HG03460 (cell line): ENCODE measurements around the gene ACOT8.
"Not testable (repeated sequence)": the region's sequence is repeated elsewhere in the genome, so short reads cannot be mapped to it uniquely, and the experiment has no call there.

Experiments used
- ATAC-seq: cut with Tn5 transposase; IDR thresholded peaks from one replicate; pipeline ENCODE4 v1.9.1; 2021; ENCODE audit not compliant: unreplicated experiment

Gene ACOT8

GRCh38 chr20:45888681-45889080, 31.5 kb upstream of the ACOT8 start:
- no peak for ATAC-seq

- ATAC-seq: no peak
Observed at GRCh38 chr20:45887346-45887715, 30.1 kb upstream of the ACOT8 start, which contains the start of gene SPATA25. TSS of gene SPATA25 (minus strand) at chr20:45887622. CDS start at chr20:45887590, 32 bp downstream.

DNA sequence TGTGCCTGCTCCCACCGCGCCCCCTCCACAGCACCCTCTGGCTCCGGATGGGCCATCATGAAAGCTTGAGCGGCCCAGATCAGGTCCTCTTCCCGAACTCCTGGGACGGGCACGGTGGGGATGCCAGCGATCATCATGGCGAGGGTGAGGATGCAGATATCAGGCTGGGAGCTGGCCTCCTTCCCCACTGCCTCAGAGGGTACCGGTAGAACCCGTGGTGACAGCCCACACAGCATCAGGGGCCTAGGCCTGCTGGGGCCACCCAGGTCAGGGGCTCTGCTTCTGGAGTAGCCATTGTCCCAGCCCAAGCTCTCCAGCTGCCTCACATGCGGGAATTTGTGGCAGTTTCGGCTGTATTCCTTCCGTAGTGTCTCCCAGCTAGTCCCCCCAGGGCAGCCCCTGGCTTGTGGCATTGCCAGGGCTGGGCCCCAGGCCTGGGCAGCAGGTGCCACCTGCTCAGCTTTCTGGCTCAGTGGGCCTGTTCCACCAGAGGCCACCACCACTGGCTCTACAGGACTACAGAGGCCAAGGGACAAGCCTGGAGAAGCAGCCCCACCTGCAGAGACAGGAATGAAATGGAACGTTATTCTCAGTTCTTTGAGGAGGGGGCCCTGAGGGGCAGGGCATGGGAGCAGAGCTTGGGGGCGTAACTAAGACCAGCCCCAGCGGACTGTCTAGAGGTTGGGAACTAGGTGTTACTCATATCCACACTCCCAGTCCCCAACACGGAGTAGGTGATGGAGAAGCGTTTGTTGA, 29.6 kb upstream of the ACOT8 start:
- ATAC-seq: no peak

- ATAC-seq: no peak
Observed at GRCh38 chr20:45883100-45883469, 25.9 kb upstream of the ACOT8 start.

GRCh38 chr20:45882469-45883099, 25.4 kb upstream of the ACOT8 start:
- ATAC-seq: no peak

DNA sequence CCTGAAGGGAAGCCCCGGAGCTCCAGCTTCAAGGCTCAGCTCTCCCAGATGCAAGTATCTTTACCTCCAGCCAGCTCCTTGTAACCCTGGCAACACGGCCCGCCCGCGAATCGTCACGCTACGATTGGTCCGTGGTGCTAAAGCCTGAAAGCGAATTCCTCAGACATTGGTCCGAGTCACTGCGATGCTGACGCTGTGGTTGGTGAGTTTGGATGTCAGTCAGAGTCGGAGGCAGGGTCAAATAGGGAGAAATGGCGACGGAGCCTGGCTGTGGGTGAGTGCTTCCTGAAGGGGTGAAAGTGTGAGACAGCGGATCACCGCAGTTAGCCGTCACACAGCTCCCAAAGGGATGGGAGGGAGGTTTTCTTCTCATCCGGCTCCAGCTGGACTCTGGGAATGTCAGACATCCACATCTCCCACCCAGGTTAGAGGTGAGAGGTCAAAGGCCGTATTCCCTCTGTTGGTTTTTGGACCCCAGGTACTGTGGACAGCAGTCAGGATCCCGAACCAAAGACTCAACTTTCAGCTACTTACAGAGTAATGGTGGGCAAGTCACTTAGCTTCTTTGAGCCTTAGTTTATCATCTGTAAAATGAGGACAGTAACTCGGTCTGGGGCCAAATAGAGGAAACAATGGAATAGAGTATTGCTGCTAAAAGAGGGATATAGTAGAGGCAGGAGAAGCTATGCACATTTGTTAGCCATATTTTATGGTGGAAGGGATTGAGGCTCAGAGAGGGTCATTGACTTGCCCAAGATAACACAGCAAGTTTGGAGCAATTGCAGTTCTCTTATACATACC, 24.0 kb upstream of the ACOT8 start, which contains the start of gene ZSWIM1:
Gene ZSWIM1 (plus strand): TSS at position 240 of the 801 bp plus-strand sequence. CDS start 1,366 bp downstream, outside the sequence.
- ATAC-seq: peak; percentile 96

- no peak for ATAC-seq
Observed at GRCh38 chr20:45878076-45878761, 21.0 kb upstream of the ACOT8 start.

- ATAC-seq: no peak
Observed at GRCh38 chr20:45874576-45874975, 17.4 kb upstream of the ACOT8 start.

DNA sequence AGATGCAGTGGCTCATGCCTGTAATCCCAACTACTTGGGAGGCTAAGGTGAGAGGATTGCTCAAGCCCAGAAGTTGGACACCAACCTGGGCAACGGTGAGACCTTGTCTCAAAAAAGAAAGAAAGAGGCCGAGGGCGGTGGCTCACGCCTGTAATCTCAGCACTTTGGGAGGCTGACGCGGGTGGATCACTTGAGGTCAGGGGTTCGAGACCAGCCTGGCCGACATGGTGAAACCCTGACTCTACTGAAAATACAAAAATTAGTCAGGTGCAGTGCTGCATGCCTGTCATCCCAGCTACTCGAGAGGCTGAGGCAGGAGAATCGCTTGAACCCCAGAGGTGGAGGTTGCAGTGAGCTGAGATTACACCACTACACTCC, 16.9 kb upstream of the ACOT8 start:
- not testable (repeated sequence) for ATAC-seq

DNA sequence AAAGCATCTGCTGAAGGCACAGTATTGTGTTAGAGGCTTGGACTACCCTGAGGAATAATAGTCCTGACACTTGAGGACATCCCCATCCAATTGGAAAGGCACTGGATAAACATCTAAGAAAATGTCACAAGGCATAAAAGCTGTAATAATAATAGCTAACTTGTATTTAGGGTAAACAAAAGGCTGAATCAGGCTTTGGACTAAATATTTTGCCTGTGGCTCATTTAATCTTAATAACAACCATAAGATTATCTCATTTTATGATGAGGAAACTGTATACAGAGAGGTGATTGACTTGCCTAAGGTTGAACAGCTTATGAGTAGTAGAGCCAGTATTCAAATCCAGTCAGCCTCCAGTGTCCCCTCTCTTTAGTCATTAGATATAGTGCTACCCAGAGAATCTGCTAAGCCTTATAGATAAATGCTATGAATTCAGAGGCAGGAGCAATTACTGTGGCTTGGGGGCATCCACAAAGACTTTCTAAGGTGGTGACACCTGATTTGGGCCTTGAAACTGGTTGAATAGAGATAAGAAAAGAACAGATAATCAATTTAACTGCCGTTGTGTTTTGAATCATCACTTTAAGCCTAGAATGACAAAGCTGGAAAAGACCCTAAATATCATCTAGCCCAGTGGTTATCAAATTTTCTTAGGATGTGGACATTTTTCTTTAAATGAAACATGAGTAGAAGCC, 16.4 kb upstream of the ACOT8 start:
- ATAC-seq: no peak

DNA sequence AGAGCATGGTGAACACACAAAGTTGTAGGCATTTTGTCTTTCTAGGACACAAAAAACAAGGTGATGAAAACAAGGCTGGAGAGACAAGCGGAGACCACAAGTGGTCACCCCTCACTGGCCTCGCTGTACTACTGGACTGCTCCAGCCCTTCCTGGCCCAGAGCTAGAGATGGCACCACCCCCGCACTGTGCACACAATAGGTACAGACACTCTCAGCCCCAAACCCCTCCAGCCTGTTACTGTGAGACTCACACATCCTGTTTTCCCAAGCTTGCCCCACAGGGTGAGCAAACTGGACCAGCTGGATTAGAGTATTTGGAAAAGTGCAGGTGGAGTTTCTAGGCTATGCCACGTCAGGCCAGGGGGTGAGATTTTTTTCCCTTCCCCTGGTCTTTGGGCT, 15.4 kb upstream of the ACOT8 start:
- no peak for ATAC-seq

DNA sequence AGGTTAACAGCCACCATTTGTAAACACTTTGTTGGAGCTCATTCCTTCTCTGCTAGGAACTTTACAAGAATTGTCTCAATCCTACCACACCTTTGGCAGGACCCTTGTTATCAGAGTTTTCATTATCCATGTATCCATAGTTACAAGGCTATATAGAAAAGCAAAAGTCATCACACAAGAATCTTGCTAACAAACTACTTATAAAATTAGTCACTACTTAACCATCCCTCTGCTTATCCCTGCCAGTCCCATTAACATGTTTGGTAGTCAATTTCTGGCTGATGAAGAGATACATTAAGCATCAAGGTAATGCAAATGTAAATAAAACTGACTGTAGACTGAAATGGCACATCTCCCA, 10.6 kb upstream of the ACOT8 start:
- no peak for ATAC-seq

- ATAC-seq: no peak
Observed at GRCh38 chr20:45867136-45867818, 10.1 kb upstream of the ACOT8 start.

GRCh38 chr20:45866454-45866853, 9.3 kb upstream of the ACOT8 start:
- ATAC-seq: no peak

GRCh38 chr20:45863543-45864470, 6.6 kb upstream of the ACOT8 start:
- no peak for ATAC-seq

- ATAC-seq: no peak
Observed at GRCh38 chr20:45861221-45862075, 4.3 kb upstream of the ACOT8 start.

- ATAC-seq: no peak
Observed at GRCh38 chr20:45860560-45861220, 3.5 kb upstream of the ACOT8 start.

- no peak for ATAC-seq
Observed at GRCh38 chr20:45859916-45860315, 2.7 kb upstream of the ACOT8 start.
